Amniotic epithelial cell (primary cell): Measurements from ENCODE around the gene ST6GALNAC2.
A peak's percentile ranks its signal among the peaks of the same experiment; 100 is the strongest.
"Not testable (repeated sequence)": the region's sequence is repeated elsewhere in the genome, so short reads cannot be mapped to it uniquely, and the experiment has no call there.

Experiments
- DNase-seq: peaks from one replicate; pipeline ENCODE4 v3.0.0-alpha.2; 2010; ENCODE audit warnings: low read depth

The ST6GALNAC2 gene

DNA sequence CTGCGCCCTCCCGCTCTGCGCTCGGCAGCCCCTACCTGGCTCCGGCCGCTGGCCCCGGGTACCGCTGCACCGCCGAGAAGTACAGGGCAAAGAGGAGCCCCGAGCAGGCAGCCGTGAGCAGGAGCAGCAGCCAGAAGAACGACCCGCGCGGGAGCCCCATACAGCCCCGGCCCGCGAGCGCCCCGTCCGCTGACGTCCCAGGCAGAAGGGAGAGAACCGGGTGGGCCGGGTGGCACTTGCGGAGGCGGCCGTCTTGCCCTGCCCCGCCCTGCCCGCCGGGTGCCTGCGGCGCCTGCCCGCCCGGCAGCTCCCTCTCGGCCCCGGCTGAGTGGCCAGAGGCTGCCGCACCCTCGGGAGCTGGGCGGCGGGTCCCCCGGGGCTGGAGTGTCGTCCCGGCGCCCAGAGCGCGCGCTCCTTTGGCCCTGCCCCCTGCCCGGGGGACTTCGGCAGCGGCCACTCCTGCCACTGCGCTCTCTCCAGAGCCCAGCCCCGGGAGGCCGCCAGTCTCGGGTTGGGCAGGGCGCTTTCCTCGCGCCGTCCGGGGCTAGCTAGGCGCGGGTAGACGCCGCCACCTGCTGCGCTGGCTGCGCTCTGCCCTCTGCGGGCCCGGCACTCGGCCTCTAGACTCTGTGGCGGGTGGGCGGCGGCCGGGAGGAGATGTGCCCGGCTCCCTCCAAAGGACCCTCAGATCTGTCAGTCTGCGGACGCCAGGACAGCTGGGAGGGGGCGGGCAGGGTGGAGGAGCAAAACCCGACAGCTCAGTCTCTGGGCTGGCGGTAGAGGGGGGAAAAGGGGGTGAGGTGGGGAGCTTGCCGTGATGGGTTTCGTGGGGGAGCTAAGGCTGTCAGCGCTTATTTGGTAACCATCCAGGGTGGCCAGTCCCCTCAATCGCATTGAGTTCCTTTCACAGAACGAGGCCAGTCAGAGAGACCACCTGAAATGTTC, at the start of gene ST6GALNAC2:
TSS of gene ST6GALNAC2 (minus strand) at position 212 of the 945 bp plus-strand sequence. CDS start at position 160, 52 bp downstream.
- no peak for DNase-seq

GRCh38 chr17:76635039-76635438, 49.4 kb upstream of the ST6GALNAC2 start:
- peak; percentile 75 for DNase-seq

- DNase-seq, result no peak
Measured at GRCh38 chr17:76633628-76634328, 48.1 kb upstream of the ST6GALNAC2 start.

DNA sequence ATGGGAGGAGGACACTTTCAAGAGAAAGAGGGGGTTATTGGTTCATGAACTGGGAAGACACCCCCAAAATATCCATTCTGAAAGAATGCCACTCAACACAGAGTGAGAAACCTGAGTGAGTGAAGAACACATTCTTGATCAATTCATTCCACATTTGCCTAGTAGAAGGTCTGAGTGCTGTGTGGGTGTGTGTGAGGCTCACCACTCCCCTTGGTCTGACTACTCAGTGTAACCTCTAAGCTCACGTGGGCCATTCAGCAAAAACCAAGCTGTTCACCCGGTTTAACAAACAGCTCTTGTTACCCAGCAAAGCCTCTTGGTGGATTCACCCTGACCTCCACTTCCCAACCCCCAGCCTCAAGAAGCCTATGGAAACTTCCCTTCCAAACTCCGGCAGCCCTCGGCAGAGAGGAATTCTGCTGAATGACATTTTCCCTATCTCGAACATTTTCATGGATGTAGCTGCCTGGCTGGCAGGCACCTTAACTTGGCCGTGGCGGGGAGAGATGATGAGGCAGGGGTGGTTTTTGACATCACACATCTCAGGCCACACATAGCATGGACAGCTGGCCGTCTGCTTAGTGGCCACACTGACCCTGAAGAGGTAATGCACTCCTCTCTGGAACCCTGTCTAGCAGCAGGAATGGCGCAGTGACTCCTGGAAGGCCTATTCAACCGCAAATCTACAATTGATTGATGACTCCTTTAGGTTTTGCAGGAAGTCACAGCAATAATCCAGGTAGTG, 46.3 kb upstream of the ST6GALNAC2 start:
- peak; percentile 50 for DNase-seq

DNA sequence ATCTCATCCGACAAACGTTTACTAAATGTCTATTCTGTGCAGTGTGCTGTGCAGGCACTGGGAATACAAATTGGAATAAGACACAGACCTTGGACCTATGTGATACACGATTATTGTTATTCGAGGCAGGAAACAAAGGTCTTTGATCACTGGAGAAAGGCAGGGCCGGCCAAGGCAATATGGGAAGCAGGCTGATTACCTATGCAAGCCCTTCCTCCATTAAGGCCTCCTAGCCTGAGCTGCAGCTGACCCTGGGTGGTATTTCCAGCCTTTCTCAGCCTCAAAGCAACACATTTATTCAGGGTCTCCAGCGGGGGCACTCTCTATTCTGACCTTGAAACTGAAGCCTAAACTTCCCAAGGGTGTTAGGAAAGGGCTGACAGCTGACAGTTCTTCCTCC, 44.5 kb upstream of the ST6GALNAC2 start:
- DNase-seq, result no peak

- DNase-seq, result no peak
Measured at GRCh38 chr17:76627510-76627909, 41.9 kb upstream of the ST6GALNAC2 start.

GRCh38 chr17:76626442-76626841, 40.8 kb upstream of the ST6GALNAC2 start:
- DNase-seq, result no peak

- no peak for DNase-seq
Measured at GRCh38 chr17:76625496-76625895, 39.8 kb upstream of the ST6GALNAC2 start.

DNA sequence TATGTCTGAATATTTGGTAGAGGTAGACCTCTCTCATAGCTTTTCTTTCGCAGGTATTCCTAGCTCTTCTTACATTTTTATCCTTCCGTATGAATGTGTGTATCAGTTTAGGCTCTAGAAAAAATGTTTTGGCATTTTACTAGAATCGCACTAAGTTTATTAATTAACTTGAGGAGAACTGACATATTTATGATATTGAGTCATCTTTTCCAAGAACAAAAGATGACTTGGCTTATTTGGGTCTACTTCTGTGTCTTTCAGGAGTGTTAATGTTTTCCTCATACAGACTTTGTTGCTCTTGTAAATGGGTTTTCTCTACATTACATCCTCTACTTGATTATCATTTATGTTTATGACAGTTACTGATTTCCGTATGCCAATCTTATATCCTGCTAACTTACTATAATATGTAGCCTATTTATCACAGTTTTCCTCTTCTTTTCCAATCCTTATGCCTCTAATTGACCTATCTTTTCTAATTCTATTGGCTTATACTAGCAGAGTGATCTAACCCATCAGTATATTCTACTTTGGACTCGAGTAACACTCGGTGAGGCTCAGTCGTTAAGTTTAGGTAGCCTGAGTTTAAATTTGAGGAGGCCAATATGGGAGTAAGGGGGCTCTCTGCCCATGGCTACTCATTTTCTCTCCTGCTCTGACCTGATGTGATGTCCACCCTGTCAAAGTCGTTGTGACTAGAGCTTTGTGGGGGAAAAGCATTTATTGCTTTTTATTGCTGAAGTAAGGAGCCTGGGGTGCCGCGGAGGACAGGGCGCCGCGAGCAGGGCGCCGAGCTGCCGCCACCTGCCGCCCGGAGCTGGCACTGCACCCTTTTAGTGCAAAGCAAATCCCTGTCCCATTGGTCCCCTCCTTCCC, 37.8 kb upstream of the ST6GALNAC2 start:
- peak; percentile 62 for DNase-seq

DNA sequence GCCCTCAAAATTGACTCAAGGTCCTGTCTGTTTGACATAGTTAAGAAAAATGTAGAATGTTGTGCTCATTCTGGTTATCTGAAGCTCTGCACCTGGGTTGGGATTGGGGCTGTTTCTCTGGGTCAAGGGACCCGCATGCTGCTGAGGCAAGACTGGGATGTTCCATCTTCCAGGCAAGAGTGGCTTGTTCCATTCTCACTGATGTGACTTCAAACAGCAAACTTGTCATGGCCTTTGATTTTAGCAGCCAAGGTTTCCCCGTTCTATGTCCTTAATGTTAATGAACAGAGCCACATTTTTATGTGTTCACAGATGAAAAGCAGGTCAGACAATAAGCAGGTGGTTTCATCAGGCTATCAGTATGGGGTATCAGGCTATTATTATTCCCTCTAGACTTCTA, 32.2 kb upstream of the ST6GALNAC2 start:
- DNase-seq, result no peak

GRCh38 chr17:76614912-76615617, 29.4 kb upstream of the ST6GALNAC2 start:
- DNase-seq, result no peak

GRCh38 chr17:76614064-76614759, 28.6 kb upstream of the ST6GALNAC2 start:
- DNase-seq, result not testable (repeated sequence)

- no peak for DNase-seq
Measured at GRCh38 chr17:76612977-76613851, 27.6 kb upstream of the ST6GALNAC2 start.

DNA sequence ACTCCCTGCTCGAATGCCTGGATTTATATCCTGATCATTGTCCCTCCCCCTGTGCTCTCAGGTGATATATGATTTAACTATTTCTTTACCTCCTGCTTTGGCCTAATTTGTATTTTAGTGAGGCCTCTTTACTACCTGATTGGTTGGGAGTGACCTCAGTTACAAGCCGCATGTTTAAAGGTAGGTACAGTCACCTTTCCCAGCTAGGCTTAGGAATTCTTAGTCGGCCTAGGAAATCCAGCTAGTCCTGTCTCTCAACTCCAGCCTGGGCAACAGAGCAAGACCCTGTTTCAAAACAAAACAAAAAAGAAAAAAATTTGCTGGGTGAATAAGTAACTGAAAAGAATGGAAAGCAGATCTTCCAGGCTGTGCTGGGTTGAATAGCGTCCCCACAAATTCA, 26.8 kb upstream of the ST6GALNAC2 start:
- no peak for DNase-seq

GRCh38 chr17:76611758-76612157, 26.1 kb upstream of the ST6GALNAC2 start:
- no peak for DNase-seq

- DNase-seq, result peak; percentile 55
Measured at GRCh38 chr17:76611080-76611749, 25.6 kb upstream of the ST6GALNAC2 start.

GRCh38 chr17:76606685-76607084, 21.0 kb upstream of the ST6GALNAC2 start:
- not testable (repeated sequence) for DNase-seq

- no peak for DNase-seq
Measured at GRCh38 chr17:76601065-76601464, 15.4 kb upstream of the ST6GALNAC2 start.
